Hepatocyte (in vitro differentiated cells): Measurements from ENCODE around the gene PDE4B.

Experiments
- CTCF ChIP-seq: fragments of 200-600 bp; sonication (generic); IDR thresholded peaks from 2 replicates; pipeline ENCODE4 v1.5.1; 2016; ENCODE audit warnings: antibody characterized with exemption, mild to moderate bottlenecking; ENCODE audit not compliant: poor library complexity
- EZH2 ChIP-seq: fragments of 200-600 bp; sonication (generic); IDR thresholded peaks from 2 replicates; pipeline ENCODE4 v1.6.1; 2016; ENCODE audit warnings: antibody characterized with exemption, mild to moderate bottlenecking, borderline replicate concordance
- EZH2phosphoT487 ChIP-seq: fragments of 200-600 bp; sonication (generic); IDR thresholded peaks from one replicate; pipeline ENCODE4 v1.6.1; 2018; ENCODE audit warnings: antibody characterized with exemption, mild to moderate bottlenecking, low read depth, moderate library complexity; ENCODE audit not compliant: unreplicated experiment, severe bottlenecking

GRCh38 chr1:66415281-66415680 lies 622.6 kb downstream of the PDE4B start:
- no peak for TF ChIP-seq CTCF
- TF ChIP-seq EZH2, result no peak
- no peak for TF ChIP-seq EZH2phosphoT487
